Suppressor macrophage treated with lipopolysaccharide for 1 hour (primary cell): ENCODE data around the gene OS9.

Source experiments
- DNase-seq, 3 donors: peaks; one replicate each; pipeline ENCODE4 v3.0.0-alpha.2; 2020 to 2022

Gene OS9

GRCh38 chr12:57737467-57738460, 43.8 kb downstream of the OS9 start:
- no peak for DNase-seq

GRCh38 chr12:57738661-57739237, 44.8 kb downstream of the OS9 start, which contains the start of gene AGAP2:
Gene AGAP2 (minus strand): TSS chr12:57738742. CDS start chr12:57738246, 496 bp downstream.
- no peak for DNase-seq

- no peak for DNase-seq
Measured at GRCh38 chr12:57739387-57739786, 45.5 kb downstream of the OS9 start.

DNA sequence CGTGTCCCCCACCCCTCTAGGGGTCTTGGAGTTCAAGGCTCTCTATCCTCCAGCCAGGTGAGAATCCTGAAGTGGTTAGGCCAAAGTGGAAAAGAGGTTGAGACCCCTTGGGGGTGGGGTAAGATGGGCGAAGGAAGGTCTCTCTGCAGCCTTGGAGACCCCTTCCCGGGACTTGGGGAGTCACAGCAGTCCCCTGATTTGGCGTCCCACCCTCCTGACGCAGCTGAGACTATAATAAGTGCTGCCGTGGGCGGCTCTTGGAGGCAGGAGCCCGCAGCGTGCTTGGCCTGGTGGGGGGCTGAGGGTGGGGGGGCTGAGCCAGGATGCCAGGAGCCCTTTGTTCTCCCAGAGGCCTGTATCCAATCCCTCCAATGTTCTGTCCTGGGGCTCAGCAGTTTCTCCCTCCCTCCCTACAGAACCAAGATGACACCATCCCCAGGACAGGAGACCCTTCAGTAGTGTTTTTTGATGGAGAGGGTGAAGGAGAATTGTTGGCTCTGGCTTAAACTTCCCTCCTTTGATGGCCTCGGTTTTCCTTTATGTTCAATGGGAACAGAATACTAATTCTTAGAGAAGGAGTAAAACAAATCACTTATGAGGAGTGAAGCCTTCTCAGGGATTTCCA, 46.1 kb downstream of the OS9 start:
- DNase-seq, result no peak

DNA sequence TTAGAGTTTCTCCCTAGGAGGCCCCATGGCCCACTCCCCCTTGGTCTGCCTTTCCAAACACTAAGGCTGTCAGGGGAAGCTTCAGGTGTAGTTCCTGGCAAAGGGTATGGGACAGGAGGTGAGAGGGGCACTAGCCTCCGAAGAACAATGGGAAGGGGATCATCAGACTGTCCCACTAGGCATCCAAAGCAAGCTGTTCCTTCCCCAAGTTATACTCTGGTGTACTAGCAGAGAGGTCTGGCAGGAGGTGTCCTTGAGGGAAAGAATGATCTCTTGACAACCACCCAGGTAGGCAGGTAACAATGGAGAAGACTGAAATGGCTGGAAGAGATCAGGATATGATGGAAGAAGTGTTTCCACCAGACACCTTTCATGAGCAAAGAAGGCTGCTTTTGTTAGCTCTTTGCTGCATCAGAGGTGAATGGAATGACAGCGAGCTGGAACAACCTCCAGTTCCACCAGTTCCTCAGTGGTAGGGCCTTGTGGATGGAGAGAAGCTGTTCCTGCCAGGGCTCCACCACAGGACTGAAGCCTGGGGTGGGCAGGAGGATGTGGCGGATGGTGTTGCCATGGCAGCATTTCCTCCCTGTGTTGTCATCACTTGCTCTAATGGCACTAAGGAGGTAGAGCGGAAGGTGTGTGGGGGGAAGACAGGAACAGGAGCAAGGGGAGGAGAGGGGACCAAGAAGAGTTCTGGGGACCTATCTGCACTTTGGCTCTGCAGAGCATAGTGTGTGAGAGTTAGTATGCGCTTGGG, 46.9 kb downstream of the OS9 start:
- peak in 1 of 3 donors; percentile 30 for DNase-seq

DNA sequence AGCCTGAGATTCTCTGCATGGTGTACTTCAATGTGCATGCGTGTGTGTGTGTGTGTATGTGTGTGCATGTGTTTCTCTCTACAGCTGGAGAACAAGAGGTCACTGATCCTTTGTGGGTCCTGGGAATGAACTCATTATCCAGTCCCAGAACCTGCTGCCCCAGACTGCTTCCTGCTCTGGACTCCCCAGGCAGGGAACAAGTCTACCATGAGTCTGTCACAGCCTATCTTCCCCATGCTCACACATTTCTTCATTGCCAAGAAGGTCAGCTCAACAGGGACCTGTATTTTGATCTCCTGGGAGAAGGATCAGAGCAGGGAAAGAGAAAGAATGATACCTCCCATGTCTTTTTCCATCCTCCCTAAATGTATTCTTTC, 47.5 kb downstream of the OS9 start:
- DNase-seq, result no peak

GRCh38 chr12:57741844-57742738, 48.2 kb downstream of the OS9 start:
- DNase-seq, result peak; percentile 44 to 69 (median 50)

GRCh38 chr12:57743769-57744168, 49.8 kb downstream of the OS9 start:
- no peak for DNase-seq

DNA sequence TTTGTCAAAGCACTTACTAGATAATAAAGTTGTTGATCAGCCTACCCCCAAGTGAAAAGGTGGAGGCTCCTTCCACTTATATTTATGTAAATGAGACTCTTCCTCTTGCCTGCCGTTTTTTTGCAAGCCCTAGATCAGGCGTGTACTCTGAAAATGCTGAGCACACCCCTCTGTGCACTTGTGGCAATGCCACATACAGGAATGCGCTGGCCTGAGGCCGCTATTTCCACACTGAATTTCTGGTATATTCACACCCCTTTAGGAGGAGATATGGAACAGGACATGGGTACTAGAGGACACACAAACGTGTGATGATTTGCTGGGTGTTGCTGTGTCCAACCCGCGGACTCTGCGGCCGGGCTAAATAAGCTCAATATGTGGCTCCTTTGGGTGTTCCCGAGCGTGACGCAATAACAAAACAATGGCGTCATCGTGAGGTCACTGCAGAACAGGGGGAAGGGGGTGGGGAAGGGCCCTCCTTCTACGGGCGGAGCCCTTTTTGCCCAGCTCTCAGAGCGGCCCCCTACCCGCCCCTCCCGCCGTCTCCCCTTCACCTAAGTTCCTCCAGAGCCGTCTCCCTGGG, 50.4 kb downstream of the OS9 start:
- DNase-seq, result peak; percentile 91 to 93 (median 93)

DNA sequence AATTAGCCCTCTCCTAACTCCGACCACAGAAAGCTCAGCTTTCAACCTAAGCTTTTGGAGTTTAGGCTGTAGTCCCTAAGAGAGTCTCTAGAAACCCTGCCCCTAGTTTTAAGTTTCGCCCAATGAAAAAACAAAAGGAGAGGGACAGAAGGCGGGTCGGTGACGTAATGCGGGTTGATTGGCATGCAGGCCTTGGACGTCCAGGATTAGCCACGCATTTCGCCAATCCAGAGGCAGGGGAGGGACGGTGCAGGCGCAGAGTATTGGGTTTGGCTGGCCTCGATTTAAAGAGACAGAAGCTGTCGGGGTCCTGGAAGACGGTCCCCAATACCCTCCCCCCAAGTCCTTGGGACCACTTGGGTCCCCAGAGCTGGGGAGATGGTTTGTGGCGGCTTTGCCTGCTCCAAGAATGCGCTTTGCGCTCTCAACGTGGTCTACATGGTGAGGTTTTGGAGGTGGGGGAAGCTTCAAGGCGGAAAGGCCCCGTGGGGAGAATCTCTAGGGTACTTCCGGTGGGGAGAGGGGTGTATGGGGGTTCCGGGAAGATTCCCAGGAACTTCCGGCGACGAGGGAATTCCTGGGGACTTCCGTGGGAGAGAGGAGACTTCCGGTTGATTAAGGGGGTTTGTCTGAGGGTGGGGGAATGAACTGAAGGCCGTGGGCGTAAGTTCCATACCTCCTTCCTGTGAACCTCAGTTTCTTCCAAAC, 51.0 kb downstream of the OS9 start, which contains the start of gene TSPAN31:
Gene TSPAN31, plus strand, starts transcription at position 263 of the 708 bp plus-strand sequence. Its CDS starts 116 bp downstream, at position 379.
- peak; percentile 98 to 99 (median 99) for DNase-seq

GRCh38 chr12:57745485-57745881, 51.6 kb downstream of the OS9 start:
- DNase-seq, result peak; percentile 57 to 67 (median 57)

GRCh38 chr12:57746025-57746424, 52.1 kb downstream of the OS9 start:
- DNase-seq, result no peak

DNA sequence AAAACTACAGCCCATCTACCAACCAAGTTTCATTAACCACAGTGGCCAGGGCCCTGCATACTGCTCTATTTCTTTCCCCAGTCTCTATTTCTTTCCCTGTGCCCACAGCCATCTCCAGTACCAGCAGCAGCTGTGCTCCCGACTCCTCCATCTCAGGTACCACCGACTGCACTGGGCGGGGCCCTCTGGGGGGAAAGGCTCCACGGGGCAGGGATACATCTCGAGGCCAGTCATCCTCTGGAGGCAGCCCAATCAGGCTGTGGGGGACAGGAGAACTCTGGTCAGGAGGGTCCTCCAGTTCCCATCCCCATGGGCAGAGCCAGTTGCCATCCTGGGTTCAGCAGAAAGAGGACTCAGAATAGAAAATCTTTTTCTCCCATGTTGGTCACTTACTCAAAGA, 55.1 kb downstream of the OS9 start:
- no peak for DNase-seq

- no peak for DNase-seq
Measured at GRCh38 chr12:57750561-57751431, 56.9 kb downstream of the OS9 start.

- DNase-seq, result no peak
Measured at GRCh38 chr12:57751432-57751787, 57.5 kb downstream of the OS9 start.

DNA sequence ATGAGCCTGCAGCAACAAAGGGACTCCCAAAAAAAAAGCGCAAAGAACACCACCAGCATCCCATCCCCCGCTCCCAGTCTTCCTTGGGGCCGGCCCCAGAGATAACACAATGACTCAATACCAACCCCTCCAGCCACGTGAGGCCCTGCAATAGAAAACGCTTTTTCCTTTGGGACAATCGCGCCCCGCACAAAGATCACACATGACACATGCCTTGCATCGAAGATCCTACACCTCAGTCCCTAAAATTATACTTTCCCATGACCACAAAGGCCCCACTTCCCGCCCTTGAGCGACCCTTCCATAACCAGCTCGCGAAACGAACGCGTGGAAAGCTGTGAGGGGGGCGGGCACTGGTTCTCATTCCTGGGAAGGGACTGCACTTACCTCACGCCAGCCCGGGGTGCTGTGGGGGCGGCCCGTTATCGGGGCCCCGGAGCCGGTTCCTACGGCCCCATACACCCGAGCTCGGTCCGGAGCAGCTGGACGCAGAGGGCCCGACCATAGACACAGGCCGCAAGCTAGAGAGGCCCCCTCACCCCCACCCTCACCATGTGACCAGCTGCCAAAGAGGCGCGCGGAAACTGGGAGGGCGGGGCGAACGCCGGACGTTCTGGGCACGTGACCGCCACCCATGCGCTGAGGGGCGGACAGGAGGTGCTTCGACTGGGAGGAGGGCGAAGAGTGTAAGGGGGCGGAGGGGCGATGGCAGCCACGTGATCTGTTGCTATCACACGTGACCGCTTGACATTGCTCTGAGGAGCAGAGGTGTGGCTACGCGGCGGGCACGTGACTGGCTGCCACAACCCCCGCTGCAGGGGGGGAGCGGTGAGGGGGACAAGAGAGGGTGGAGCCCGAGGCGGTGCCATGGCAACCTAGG, 58.1 kb downstream of the OS9 start, which contains the start of gene CDK4:
Gene CDK4, minus strand, starts transcription at position 523 of the 880 bp plus-strand sequence. CDS start 593 bp downstream, outside the sequence.
- peak; percentile 98 for DNase-seq

DNA sequence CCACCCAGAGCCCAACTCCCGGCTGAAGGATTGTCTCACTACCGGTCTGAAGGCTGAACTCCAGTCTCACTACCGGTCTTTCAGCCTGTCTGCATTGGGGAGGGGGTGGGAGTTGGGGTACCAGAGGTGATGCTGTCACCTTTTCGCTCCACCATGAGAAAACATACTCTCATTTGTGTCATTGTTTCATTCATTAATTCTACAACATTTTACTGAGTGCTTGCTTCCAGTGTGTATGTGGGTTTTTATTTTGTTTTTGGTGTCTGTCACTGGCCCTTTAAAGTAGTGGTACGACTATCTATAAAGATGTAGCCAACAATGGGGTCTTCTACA, 58.7 kb downstream of the OS9 start:
- no peak for DNase-seq

DNA sequence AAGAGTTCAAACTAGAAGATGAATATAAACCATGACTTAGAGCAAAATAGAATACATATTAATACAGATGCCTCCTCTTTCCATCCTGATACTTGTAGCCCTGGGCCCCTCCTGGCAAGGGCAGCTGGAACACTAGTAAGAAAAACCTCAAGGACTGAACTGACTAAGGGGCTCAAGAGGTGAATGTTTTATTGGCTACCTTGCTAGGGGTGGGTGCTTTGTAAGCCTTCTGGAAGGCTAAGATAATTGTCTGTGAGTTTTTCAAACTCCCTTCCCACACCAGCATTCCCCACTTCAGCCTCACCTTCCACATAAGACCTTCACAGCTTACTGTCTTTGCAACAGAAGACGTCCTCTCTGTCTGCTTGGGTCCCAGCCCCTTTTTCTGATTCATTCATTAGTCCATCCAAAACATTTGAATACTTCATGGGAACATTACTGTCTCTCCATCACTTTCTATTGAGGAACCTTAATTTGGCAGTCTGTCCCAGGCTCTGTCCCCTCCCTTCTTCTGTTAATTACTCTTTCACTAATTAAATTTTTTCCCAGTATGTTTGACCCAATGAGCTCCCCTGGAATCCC, 59.9 kb downstream of the OS9 start:
- DNase-seq, result no peak
